ENCODE results near the gene PTPRE.

- no peak for TF ChIP-seq SIX5 (IDR thresholded peaks at IDR 0.05; ENCODE audit: low read depth, low read length, severe bottlenecking)
- no peak for TF ChIP-seq TAF1 (IDR thresholded peaks at IDR 0.05; ENCODE audit: borderline replicate concordance, low read depth, low read length)
- TF ChIP-seq TCF12 (IDR thresholded peaks at IDR 0.05; ENCODE audit: low read depth, low read length): no peak
- no peak for TF ChIP-seq DPF2 (IDR thresholded peaks at IDR 0.05)
- no peak for TF ChIP-seq EZH2 (IDR thresholded peaks at IDR 0.05; ENCODE audit: borderline replicate concordance, control insufficient read depth, low read depth, low read length)
- TF ChIP-seq ZNF384 (IDR thresholded peaks at IDR 0.05; ENCODE audit: borderline replicate concordance, low read depth, low read length): no peak
- TF ChIP-seq POLR2AphosphoS5 (IDR thresholded peaks at IDR 0.05; ENCODE audit: low read length): no peak
- TF ChIP-seq CTCF (IDR thresholded peaks at IDR 0.05 in 2 of 3, conservative IDR thresholded peaks at IDR 0.05 in 1 of 3; ENCODE audit: control insufficient read depth in 2 of 3, extremely low read depth in 1 of 3, insufficient read depth in 1 of 3, low read depth in 3 of 3, low read length in 3 of 3): no peak
- TF ChIP-seq RAD21 (IDR thresholded peaks at IDR 0.05; ENCODE audit: insufficient read depth, low read depth, low read length): no peak
- TF ChIP-seq SP1 (IDR thresholded peaks at IDR 0.05; ENCODE audit: low read depth, low read length): no peak
- no peak for TF ChIP-seq POLR2A (IDR thresholded peaks at IDR 0.05; ENCODE audit: low read depth, low read length)
- no peak for TF ChIP-seq ZNF274 (IDR thresholded peaks at IDR 0.05; ENCODE audit: insufficient read depth, insufficient read length)
- TF ChIP-seq JUNB (IDR thresholded peaks at IDR 0.05): no peak
These were observed 26.4 kb downstream of the PTPRE start for GRCh38 chr10:127933271-127933670.
